Stimulated activated memory B cell treated with anti-CD40 and anti-IgM and Interleukin-4, amounts not matched to agents 10 μg/mL and 1 μg/mL and 100 μg/mL, for 72 hours (primary cell): Measurements from ENCODE around the gene TNNC1.

ENCODE experiments used
- ATAC-seq: fragments of 150-1000 bp; cut with Tn5 transposase; 2 replicates; pipeline ENCODE4 v1.10.0; 2021
- H3K27ac Mint-ChIP-seq: one replicate; pipeline ENCODE4 v1.8.0; 2022; ENCODE audit warnings: mild to moderate bottlenecking, mixed read lengths
- H3K27me3 Mint-ChIP-seq: one replicate; pipeline ENCODE4 v1.8.0; 2022; ENCODE audit warnings: mixed read lengths
- H3K36me3 Mint-ChIP-seq: one replicate; pipeline ENCODE4 v1.8.0; 2022; ENCODE audit warnings: mixed read lengths
- H3K4me1 Mint-ChIP-seq: one replicate; pipeline ENCODE4 v1.8.0; 2022; ENCODE audit warnings: mixed read lengths
- H3K4me3 Mint-ChIP-seq: one replicate; pipeline ENCODE4 v1.8.0; 2022; ENCODE audit warnings: mild to moderate bottlenecking, moderate library complexity, mixed read lengths
- H3K9me3 Mint-ChIP-seq: one replicate; pipeline ENCODE4 v1.8.0; 2022; ENCODE audit warnings: mixed read lengths

Gene TNNC1

DNA sequence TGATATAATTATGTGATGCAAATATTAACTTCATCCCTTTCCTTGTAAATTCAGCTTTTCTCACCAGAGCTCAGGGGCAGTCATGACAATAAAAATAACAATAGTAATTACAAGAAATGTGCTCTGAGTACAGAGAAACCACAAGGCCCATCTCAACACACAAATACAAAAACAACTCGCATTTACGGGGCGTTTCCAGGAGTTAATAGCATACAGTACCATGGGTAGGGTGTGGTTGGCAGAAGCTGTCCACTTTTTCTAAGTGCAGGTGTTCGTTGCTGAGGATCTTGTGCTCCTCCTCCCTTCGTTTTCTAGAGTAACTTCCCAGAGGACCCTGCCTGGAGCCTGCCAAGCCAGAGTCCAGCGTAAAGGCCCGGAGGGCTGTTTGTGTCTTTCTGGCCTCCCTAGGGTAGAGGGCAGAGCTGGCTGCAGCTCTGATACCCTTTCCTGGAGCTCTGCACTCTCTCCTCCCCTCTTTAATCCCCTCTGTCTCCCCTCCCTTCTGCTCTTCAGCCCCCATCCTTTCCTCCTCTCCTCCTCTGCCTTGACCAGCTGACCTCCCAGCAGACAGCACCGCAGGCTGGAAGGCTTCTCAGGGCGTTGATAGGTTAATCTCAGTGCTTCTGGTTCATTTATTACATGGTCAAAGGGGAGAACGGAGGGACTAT lies 20.4 kb downstream of the TNNC1 start:
- Mint-ChIP-seq H3K9me3 (no peaks in the 10 kb centered on the region), H3K36me3 (no peaks in the 10 kb centered on the region), H3K4me1 (no peaks in the 10 kb centered on the region), H3K27ac (no peak overlapping the region), H3K4me3 (no peak overlapping the region), H3K27me3 (peaks cover 8% of the 10 kb centered on the region)
- ATAC-seq, result no peak

- H3K9me3 Mint-ChIP-seq, result no peaks in the 10 kb centered on the region
- peaks cover 8% of the 10 kb centered on the region for H3K27me3 Mint-ChIP-seq
- H3K36me3 Mint-ChIP-seq, result no peaks in the 10 kb centered on the region
- H3K4me3 Mint-ChIP-seq, result no peak overlapping the region
- ATAC-seq, result no peak
- no peaks in the 10 kb centered on the region for H3K4me1 Mint-ChIP-seq
- H3K27ac Mint-ChIP-seq, result no peak overlapping the region
Observed at GRCh38 chr3:52432691-52433141, 21.1 kb downstream of the TNNC1 start.

GRCh38 chr3:52432225-52432624 lies 21.6 kb downstream of the TNNC1 start:
- H3K4me1 Mint-ChIP-seq, result no peaks in the 10 kb centered on the region
- no peaks in the 10 kb centered on the region for H3K36me3 Mint-ChIP-seq
- H3K27me3 Mint-ChIP-seq, result peaks cover 8% of the 10 kb centered on the region
- H3K27ac Mint-ChIP-seq, result no peak overlapping the region
- no peaks in the 10 kb centered on the region for H3K9me3 Mint-ChIP-seq
- no peak for ATAC-seq
- no peak overlapping the region for H3K4me3 Mint-ChIP-seq

DNA sequence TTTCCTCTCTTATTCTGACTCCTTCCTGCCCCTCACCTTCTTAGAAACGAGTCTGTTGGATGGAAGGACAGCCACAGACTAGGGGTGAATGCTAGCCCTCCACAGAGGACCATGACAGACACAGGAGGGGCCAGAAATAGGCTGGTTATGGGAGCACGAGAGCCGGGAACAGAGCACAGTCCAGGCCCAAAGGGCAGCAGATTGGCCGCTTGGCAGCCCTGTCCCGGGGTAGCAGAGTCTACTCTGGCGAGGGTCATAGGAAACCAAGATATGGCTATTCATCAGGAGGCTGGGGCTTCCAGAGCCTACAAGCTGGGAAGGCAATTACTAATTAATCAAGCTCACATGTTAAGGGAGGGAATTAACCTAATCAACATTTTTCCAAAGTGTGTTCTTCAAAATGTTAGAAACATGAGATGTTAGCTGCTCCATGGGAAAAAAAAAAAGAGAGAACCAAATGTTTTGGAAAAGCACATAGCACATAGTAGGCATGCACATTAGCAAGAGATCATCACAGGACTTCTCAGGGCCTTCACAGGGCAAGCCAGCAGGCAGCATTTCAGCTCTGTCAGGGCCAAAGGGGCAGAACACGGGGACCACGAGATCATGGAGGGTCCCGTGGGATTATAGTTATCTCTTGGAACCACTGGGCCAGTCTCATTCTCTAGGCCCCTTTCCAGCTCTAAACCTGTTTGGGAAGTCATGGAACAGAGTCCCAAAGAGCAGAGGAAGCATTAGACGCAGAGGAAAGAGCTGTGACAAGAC lies 22.2 kb downstream of the TNNC1 start:
- H3K4me1 Mint-ChIP-seq, result no peaks in the 10 kb centered on the region
- peaks cover 8% of the 10 kb centered on the region for H3K27me3 Mint-ChIP-seq
- no peaks in the 10 kb centered on the region for H3K36me3 Mint-ChIP-seq
- H3K9me3 Mint-ChIP-seq, result no peaks in the 10 kb centered on the region
- no peak for ATAC-seq
- no peak overlapping the region for H3K4me3 Mint-ChIP-seq
- no peak overlapping the region for H3K27ac Mint-ChIP-seq

GRCh38 chr3:52430416-52430810 lies 23.4 kb downstream of the TNNC1 start:
- Mint-ChIP-seq H3K4me1 (no peaks in the 10 kb centered on the region), H3K27me3 (no peaks in the 10 kb centered on the region), H3K4me3 (no peak overlapping the region), H3K36me3 (no peaks in the 10 kb centered on the region), H3K9me3 (no peaks in the 10 kb centered on the region), H3K27ac (no peak overlapping the region)
- no peak for ATAC-seq

DNA sequence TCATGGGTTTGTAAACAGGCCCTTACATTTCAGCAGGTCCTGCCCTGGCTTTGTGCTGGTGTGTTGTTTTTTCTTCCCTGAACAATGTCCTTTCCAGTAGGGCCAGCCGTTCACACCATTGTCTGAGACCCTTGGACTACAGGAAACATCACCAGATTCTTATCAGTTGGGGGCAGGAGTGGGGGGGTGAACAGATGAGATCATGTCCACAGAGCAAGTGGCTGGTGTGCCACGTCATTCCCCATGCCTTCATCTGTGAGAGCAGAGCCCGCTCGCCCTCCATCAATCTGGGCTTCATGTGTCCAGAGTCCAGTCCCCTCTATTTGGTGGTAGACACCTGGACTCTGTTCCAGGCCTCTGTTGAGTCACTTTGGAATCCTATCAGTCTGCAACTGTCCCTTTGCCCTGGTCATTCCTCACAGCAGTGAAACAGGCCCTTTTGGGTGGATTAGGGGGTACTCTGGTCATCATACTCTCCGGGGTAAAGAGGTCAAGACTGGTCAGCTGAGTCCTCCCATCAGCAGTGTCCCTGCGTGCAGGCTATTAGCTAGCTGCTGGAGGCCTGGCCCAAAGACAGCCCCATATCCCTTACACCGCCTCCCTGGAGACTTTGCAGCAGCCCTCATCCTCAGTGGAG lies 23.9 kb downstream of the TNNC1 start:
- H3K4me1 Mint-ChIP-seq, result no peaks in the 10 kb centered on the region
- ATAC-seq, result no peak
- no peaks in the 10 kb centered on the region for H3K9me3 Mint-ChIP-seq
- H3K27me3 Mint-ChIP-seq, result no peaks in the 10 kb centered on the region
- no peak overlapping the region for H3K27ac Mint-ChIP-seq
- no peak overlapping the region for H3K4me3 Mint-ChIP-seq
- H3K36me3 Mint-ChIP-seq, result no peaks in the 10 kb centered on the region

- H3K27me3 Mint-ChIP-seq, result no peaks in the 10 kb centered on the region
- no peaks in the 10 kb centered on the region for H3K36me3 Mint-ChIP-seq
- no peaks in the 10 kb centered on the region for H3K9me3 Mint-ChIP-seq
- H3K4me3 Mint-ChIP-seq, result no peak overlapping the region
- no peak for ATAC-seq
- no peaks in the 10 kb centered on the region for H3K4me1 Mint-ChIP-seq
- no peak overlapping the region for H3K27ac Mint-ChIP-seq
Observed at GRCh38 chr3:52429031-52429430, 24.8 kb downstream of the TNNC1 start.

DNA sequence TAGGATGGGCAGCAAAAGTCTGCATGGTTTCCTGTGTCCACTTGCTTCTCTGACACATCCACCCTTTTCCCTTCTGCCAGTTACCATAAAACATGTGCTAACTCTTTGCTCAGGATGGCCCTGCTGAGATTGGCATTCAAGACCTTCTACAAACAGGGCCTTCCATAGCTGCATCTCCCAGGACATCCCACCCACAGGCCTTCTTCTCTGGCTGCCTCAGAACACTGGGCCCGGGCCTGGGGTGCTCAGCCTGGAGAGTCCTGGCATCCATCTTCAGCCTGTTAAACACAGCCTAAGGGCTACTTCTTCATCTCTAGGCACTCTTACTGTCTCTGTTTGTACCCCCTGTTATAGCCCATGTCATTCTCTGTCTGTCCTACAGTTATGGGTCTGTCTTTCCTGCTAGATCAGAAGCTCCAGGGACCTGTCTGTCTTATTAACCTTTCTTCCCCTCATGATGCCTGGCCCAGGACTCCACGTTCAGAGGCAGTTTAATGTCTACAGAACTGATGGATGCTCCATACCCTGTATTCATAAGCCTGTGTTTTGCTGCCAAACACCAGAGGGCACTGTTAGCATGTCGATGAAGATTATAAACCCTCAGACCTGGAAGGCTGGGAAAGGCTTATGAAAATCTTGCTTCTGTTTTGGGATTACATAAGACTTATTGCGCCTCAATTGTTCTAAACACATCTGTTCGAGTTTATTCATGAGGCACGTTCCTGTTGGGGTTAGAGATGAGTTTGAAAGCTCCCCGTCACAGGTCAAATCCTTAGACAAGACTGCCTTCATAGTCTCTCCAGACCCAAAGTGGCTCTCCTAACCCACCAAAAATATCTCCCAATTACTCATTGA lies 25.5 kb downstream of the TNNC1 start:
- H3K27ac Mint-ChIP-seq, result no peak overlapping the region
- H3K27me3 Mint-ChIP-seq, result no peaks in the 10 kb centered on the region
- H3K4me3 Mint-ChIP-seq, result no peak overlapping the region
- no peaks in the 10 kb centered on the region for H3K36me3 Mint-ChIP-seq
- no peaks in the 10 kb centered on the region for H3K9me3 Mint-ChIP-seq
- ATAC-seq, result peak; percentile 63
- no peaks in the 10 kb centered on the region for H3K4me1 Mint-ChIP-seq

- no peaks in the 10 kb centered on the region for H3K9me3 Mint-ChIP-seq
- no peak for ATAC-seq
- H3K4me3 Mint-ChIP-seq, result no peak overlapping the region
- no peak overlapping the region for H3K27ac Mint-ChIP-seq
- no peaks in the 10 kb centered on the region for H3K36me3 Mint-ChIP-seq
- H3K4me1 Mint-ChIP-seq, result no peaks in the 10 kb centered on the region
- H3K27me3 Mint-ChIP-seq, result no peaks in the 10 kb centered on the region
Observed at GRCh38 chr3:52423173-52423572, 30.7 kb downstream of the TNNC1 start.

DNA sequence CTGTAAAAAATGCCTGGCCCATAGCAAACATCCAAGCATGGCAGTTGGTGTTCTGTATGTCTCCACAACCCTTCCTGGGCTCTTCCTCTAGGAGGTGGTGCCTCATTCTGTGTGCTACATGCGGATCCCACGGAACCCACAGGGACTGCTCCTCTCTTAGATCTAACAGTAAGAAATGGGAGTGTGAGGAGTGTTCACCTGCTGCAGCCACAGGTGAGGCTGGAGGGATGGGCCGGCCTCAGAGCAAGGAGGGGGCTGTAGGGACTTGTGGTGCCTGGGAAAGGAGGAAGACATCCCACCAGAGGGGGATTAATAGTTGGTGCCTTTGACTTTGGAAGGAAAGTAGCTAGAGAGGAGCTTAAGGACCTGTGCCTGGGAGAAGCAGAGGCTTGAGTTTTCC lies 31.2 kb downstream of the TNNC1 start:
- H3K27me3 Mint-ChIP-seq, result no peaks in the 10 kb centered on the region
- no peaks in the 10 kb centered on the region for H3K9me3 Mint-ChIP-seq
- no peak overlapping the region for H3K4me3 Mint-ChIP-seq
- no peak overlapping the region for H3K27ac Mint-ChIP-seq
- no peaks in the 10 kb centered on the region for H3K4me1 Mint-ChIP-seq
- no peak for ATAC-seq
- H3K36me3 Mint-ChIP-seq, result no peaks in the 10 kb centered on the region

GRCh38 chr3:52420388-52420787 lies 33.5 kb downstream of the TNNC1 start:
- Mint-ChIP-seq H3K27me3 (no peaks in the 10 kb centered on the region), H3K27ac (no peak overlapping the region), H3K36me3 (no peaks in the 10 kb centered on the region), H3K4me3 (no peak overlapping the region), H3K4me1 (no peaks in the 10 kb centered on the region), H3K9me3 (no peaks in the 10 kb centered on the region)
- ATAC-seq, result no peak

DNA sequence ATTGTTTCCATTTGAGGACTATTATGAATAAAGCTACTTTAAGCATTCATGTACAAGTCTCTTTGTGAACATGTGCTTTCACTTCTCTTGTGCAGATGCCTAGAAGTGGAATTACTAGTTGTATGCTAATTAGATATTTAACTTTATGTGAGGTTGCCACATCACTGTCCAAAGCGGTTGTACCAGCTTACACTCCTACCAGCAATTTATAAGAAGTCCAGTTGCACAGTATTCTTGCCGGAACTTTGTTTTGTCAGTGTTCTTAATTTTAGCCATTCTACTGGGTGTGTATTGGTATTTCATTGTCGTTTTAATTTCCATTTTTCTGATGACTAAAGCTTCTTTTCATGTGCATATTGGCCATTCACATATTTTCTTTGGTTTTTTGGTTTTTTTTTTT lies 38.0 kb downstream of the TNNC1 start:
- peaks cover 5% of the 10 kb centered on the region for H3K36me3 Mint-ChIP-seq
- H3K27ac Mint-ChIP-seq, result no peak overlapping the region
- H3K9me3 Mint-ChIP-seq, result no peaks in the 10 kb centered on the region
- ATAC-seq, result no peak
- peaks cover 12% of the 10 kb centered on the region for H3K4me1 Mint-ChIP-seq
- H3K4me3 Mint-ChIP-seq, result no peak overlapping the region
- H3K27me3 Mint-ChIP-seq, result no peaks in the 10 kb centered on the region

GRCh38 chr3:52408466-52408865 lies 45.4 kb downstream of the TNNC1 start:
- Mint-ChIP-seq H3K9me3 (no peaks in the 10 kb centered on the region), H3K36me3 (peaks cover 37% of the 10 kb centered on the region), H3K27me3 (no peaks in the 10 kb centered on the region), H3K27ac (peak overlapping the region; percentile 95), H3K4me3 (peak overlapping the region; percentile 91), H3K4me1 (peaks cover 35% of the 10 kb centered on the region)
- ATAC-seq, result no peak

DNA sequence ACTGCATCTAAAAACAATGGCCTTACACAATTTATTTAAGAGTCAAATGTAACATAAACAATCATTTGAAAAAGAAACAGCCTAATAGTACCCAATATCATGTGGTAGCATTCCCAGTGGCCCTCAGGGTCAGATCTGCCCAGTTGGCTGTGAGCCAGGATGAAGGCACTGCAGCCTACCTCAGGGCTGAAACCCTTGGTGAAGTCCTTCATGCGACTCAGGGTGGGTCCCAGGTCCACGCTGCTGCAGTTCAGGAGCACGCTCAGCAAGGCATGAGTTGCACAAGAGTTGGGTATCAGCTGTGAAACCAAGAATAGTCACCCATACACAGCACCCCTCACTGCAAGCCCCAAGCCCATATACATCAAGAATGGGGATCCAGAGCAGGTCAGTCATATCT lies 46.1 kb downstream of the TNNC1 start:
- Mint-ChIP-seq H3K4me3 (peak overlapping the region; percentile 7), H3K9me3 (no peaks in the 10 kb centered on the region), H3K27ac (peak overlapping the region; percentile 95), H3K36me3 (peaks cover 44% of the 10 kb centered on the region), H3K27me3 (no peaks in the 10 kb centered on the region), H3K4me1 (peaks cover 35% of the 10 kb centered on the region)
- ATAC-seq, result no peak
